ENCODE data around the gene NEDD9.

DNA sequence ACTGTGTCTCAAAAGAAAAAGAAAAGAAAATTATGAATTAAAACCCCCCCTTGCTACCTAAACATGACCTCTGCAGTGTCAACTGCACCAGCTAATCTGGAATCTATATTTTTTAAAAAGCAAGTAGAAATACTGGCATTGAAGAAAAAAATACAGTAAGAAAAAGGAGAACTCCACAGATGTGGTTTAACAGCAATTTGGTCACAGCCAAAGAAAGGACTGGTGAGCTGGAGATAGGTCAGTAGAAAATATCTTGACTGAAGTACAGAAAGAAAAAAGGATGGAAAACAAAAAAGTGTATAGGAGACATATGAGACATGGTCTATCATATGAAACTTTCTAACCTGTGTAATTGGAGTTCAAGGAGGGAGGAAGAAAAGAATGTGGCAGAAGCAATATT is 76.9 kb downstream of the NEDD9 start:
- TF ChIP-seq CTCF (tag by site-specific recombination; IDR thresholded peaks at IDR 0.05), result no peak
- TF ChIP-seq, protein P1, sequence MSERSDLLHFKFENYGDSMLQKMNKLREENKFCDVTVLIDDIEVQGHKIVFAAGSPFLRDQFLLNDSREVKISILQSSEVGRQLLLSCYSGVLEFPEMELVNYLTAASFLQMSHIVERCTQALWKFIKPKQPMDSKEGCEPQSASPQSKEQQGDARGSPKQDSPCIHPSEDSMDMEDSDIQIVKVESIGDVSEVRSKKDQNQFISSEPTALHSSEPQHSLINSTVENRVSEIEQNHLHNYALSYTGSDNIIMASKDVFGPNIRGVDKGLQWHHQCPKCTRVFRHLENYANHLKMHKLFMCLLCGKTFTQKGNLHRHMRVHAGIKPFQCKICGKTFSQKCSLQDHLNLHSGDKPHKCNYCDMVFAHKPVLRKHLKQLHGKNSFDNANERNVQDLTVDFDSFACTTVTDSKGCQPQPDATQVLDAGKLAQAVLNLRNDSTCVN (tag by site-specific recombination; optimal IDR thresholded peaks at IDR 0.05), result no peak
- TF ChIP-seq ZNF138 (tag by site-specific recombination; IDR thresholded peaks at IDR 0.05; ENCODE audit: borderline replicate concordance), result no peak
- TF ChIP-seq SETDB1 (IDR thresholded peaks at IDR 0.05; ENCODE audit: insufficient read length, low read length), result no peak
- TF ChIP-seq GFI1B (tag by site-specific recombination; IDR thresholded peaks at IDR 0.05), result no peak
- no peak for TF ChIP-seq ZXDB (tag by site-specific recombination; IDR thresholded peaks at IDR 0.05)
- TF ChIP-seq ZNF580 (tag by site-specific recombination; IDR thresholded peaks at IDR 0.05), result no peak
- TF ChIP-seq, protein P2, sequence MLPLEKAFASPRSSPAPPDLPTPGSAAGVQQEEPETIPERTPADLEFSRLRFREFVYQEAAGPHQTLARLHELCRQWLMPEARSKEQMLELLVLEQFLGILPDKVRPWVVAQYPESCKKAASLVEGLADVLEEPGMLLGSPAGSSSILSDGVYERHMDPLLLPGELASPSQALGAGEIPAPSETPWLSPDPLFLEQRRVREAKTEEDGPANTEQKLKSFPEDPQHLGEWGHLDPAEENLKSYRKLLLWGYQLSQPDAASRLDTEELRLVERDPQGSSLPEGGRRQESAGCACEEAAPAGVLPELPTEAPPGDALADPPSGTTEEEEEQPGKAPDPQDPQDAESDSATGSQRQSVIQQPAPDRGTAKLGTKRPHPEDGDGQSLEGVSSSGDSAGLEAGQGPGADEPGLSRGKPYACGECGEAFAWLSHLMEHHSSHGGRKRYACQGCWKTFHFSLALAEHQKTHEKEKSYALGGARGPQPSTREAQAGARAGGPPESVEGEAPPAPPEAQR (tag by site-specific recombination; IDR thresholded peaks at IDR 0.05), result no peak
